Uterus (tissue), 4 donors: ENCODE data around the gene TRO. TPM values are rescaled to one million over a fixed set of nuclear protein-coding genes. Genes with fewer than 3 reads are reported as not detected.

Experiments
- DNase-seq, 2 donors: peaks; one replicate each; pipeline ENCODE4 v3.0.0-alpha.2; 2019 to 2020
- H3K27ac ChIP-seq, 2 donors: fragments of 200-600 bp; sonication (generic); 1 replicate in 1 of 2; 2 replicates in 1 of 2; pipeline ENCODE4 v1.5.1; 2016 to 2018
- H3K27me3 ChIP-seq, 2 donors: fragments of 200-600 bp; sonication (generic); one replicate each; pipeline ENCODE4 v1.5.1; 2018 to 2019; ENCODE audit warnings: control low read depth in 1 of 2
- H3K36me3 ChIP-seq, 2 donors: fragments of 200-600 bp; sonication (generic); one replicate each; pipeline ENCODE4 v1.5.1; 2019; ENCODE audit warnings: control low read depth in 1 of 2
- H3K4me1 ChIP-seq, 2 donors: fragments of 200-600 bp; sonication (generic); one replicate each; pipeline ENCODE4 v1.5.1; 2018 to 2019; ENCODE audit warnings: control low read depth in 1 of 2
- H3K4me3 ChIP-seq, 2 donors: fragments of 200-600 bp; sonication (generic); 1 replicate in 1 of 2; 2 replicates in 1 of 2; pipeline ENCODE4 v1.5.1; 2018 to 2019; ENCODE audit warnings: mild to moderate bottlenecking in 1 of 2
- H3K9me3 ChIP-seq, 2 donors: fragments of 200-600 bp; sonication (generic); one replicate each; pipeline ENCODE4 v1.5.1; 2019; ENCODE audit warnings: control low read depth in 1 of 2
- POLR2A ChIP-seq, 2 donors: fragments of 450-650 bp; IDR thresholded peaks; one replicate each; pipeline ENCODE4 v1.6.1; 2016; ENCODE audit warnings: antibody characterized with exemption in 2 of 2, mild to moderate bottlenecking in 1 of 2, moderate library complexity in 1 of 2
- intact Hi-C: fragments of 100-400 bp; cut with DNase I; formaldehyde crosslinking; loops from one replicate; pipeline ENCODE4 v1.15.1; 2023; ENCODE audit warnings: low total_unique reads
- total RNA-seq, 4 donors: library from RNA; depleted of rRNA in 3 of 4; stranded (reverse); fragments of >200 nt in 3 of 4; gene quantifications; one replicate each; pipeline versions ENCODE4 v1.1.0 to v1.2.4, GENCODE V29; 2014 to 2023
- TF ChIP-seq, protein P1 (sequence below), 4 experiments: fragments of 200-600 bp in 2 of 4; fragments of 450-650 bp in 2 of 4; sonication (generic) in 2 of 4; IDR thresholded peaks; one replicate each; pipeline ENCODE4 v1.5.1; 2016 to 2019; ENCODE audit warnings: antibody characterized with exemption in 4 of 4, mild to moderate bottlenecking in 2 of 4, moderate library complexity in 1 of 4
- donor health status: DM: yes; HTN: yes; CAD: no.

TRO gene
- total RNA-seq, 4 donors from 2014 or later: 20.0 to 80.7 (median 29.1) TPM

- H3K36me3 ChIP-seq: no peaks in the 10 kb centered on the region
- intact Hi-C loops: no loop called here
- H3K27me3 ChIP-seq: no peaks in the 10 kb centered on the region
- H3K4me3 ChIP-seq: no peak overlapping the region
- H3K27ac ChIP-seq: no peak overlapping the region
- H3K4me1 ChIP-seq: no peaks in the 10 kb centered on the region
- TF ChIP-seq POLR2A (IDR thresholded peaks at IDR 0.05): no peak
- TF ChIP-seq, protein P1, sequence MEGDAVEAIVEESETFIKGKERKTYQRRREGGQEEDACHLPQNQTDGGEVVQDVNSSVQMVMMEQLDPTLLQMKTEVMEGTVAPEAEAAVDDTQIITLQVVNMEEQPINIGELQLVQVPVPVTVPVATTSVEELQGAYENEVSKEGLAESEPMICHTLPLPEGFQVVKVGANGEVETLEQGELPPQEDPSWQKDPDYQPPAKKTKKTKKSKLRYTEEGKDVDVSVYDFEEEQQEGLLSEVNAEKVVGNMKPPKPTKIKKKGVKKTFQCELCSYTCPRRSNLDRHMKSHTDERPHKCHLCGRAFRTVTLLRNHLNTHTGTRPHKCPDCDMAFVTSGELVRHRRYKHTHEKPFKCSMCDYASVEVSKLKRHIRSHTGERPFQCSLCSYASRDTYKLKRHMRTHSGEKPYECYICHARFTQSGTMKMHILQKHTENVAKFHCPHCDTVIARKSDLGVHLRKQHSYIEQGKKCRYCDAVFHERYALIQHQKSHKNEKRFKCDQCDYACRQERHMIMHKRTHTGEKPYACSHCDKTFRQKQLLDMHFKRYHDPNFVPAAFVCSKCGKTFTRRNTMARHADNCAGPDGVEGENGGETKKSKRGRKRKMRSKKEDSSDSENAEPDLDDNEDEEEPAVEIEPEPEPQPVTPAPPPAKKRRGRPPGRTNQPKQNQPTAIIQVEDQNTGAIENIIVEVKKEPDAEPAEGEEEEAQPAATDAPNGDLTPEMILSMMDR (IDR thresholded peaks at IDR 0.05): no peak
- H3K9me3 ChIP-seq: no peaks in the 10 kb centered on the region
- no peak for DNase-seq
These were observed 14.3 kb downstream of the TRO start for GRCh38 chrX:54934890-54935289.

- TF ChIP-seq POLR2A (IDR thresholded peaks at IDR 0.05): no peak
- TF ChIP-seq, protein P1 (IDR thresholded peaks at IDR 0.05): no peak
- Histone ChIP-seq H3K4me1 (no peaks in the 10 kb centered on the region), H3K27me3 (no peaks in the 10 kb centered on the region), H3K27ac (no peak overlapping the region), H3K9me3 (no peaks in the 10 kb centered on the region), H3K36me3 (no peaks in the 10 kb centered on the region), H3K4me3 (no peak overlapping the region)
- intact Hi-C loops: no loop called here
- DNase-seq: no peak
These were observed 14.7 kb downstream of the TRO start for GRCh38 chrX:54935306-54935705.

GRCh38 chrX:54937416-54937815 lies 16.8 kb downstream of the TRO start:
- Histone ChIP-seq H3K4me3 (no peak overlapping the region), H3K4me1 (no peaks in the 10 kb centered on the region), H3K27me3 (no peaks in the 10 kb centered on the region), H3K27ac (no peak overlapping the region), H3K36me3 (no peaks in the 10 kb centered on the region), H3K9me3 (no peaks in the 10 kb centered on the region)
- intact Hi-C loops: no loop called here
- DNase-seq: no peak
- no peak for TF ChIP-seq POLR2A (IDR thresholded peaks at IDR 0.05)
- TF ChIP-seq, protein P1 (IDR thresholded peaks at IDR 0.05): no peak

DNA sequence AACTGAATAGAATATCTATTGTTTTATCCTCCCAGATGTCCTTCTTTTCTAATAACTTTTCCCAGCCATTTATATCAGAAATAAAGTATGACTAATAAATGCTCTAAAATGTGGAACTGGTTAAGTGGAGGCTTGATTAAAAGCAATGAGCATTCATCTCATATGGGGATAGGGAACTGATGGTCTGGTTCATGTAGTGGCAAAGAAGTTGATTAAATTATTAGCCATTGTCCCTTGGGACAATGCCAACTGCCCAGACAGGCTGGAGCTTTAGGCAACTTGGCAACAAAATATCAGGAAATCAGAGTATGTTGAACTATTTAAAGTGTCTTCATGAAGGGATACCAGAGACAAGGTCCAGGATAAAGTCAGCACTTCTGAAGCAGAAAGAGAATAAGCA lies 24.2 kb downstream of the TRO start:
- no peak overlapping the region for H3K27ac ChIP-seq
- intact Hi-C loops: no loop called here
- H3K4me1 ChIP-seq: no peaks in the 10 kb centered on the region
- no peaks in the 10 kb centered on the region for H3K9me3 ChIP-seq
- no peak overlapping the region for H3K4me3 ChIP-seq
- H3K36me3 ChIP-seq: no peaks in the 10 kb centered on the region
- no peaks in the 10 kb centered on the region for H3K27me3 ChIP-seq
- no peak for DNase-seq
- no peak for TF ChIP-seq POLR2A (IDR thresholded peaks at IDR 0.05)
- TF ChIP-seq, protein P1 (IDR thresholded peaks at IDR 0.05): no peak

DNA sequence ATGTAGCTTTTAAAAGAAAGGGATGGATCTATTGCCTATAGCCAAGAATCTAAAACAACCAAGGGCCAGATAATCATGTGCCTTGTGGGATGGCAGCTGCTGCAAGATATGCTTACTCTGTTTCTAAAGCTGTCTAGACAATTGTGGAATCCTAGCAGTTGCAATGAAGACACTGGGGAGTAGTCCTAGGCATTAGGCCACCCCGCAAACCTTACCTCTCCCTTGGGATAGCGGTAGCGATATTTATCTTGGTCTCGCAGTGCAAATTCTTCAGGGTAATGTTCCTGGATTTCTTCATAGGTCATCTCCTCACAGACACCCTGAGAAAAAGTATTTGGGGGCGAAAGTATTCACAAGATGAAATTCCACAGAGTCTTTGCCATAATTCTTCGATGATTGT lies 24.6 kb downstream of the TRO start:
- Histone ChIP-seq H3K27ac (no peak overlapping the region), H3K4me3 (no peak overlapping the region), H3K9me3 (no peaks in the 10 kb centered on the region), H3K4me1 (no peaks in the 10 kb centered on the region), H3K27me3 (no peaks in the 10 kb centered on the region), H3K36me3 (no peaks in the 10 kb centered on the region)
- no peak for DNase-seq
- intact Hi-C loops: no loop called here
- TF ChIP-seq, protein P1 (IDR thresholded peaks at IDR 0.05): no peak
